Gastroesophageal sphincter (tissue), 4 donors: ENCODE data around the gene NLRP7. TPM values are rescaled to one million over a fixed set of nuclear protein-coding genes. Genes with fewer than 3 reads are reported as not detected.

Experiments
- ATAC-seq: fragments of 150-250 bp; one replicate; pipeline ENCODE4 v1.9.1; 2016; ENCODE audit warnings: mild to moderate bottlenecking, moderate library complexity
- H3K27ac ChIP-seq, 4 donors: fragments of 200-600 bp; sonication (generic) in 3 of 4; 1 replicate in 3 of 4; 2 replicates in 1 of 4; pipeline ENCODE4 v1.5.1; 2016 to 2019
- H3K27me3 ChIP-seq: fragments of 200-600 bp; sonication (generic); one replicate; pipeline ENCODE4 v1.5.1; 2019
- H3K36me3 ChIP-seq, 2 donors: fragments of 200-600 bp; sonication (generic); one replicate each; pipeline ENCODE4 v1.5.1; 2019; ENCODE audit warnings: control low read depth in 1 of 2
- H3K4me1 ChIP-seq, 3 donors: fragments of 200-600 bp; sonication (generic); 1 replicate in 2 of 3; 2 replicates in 1 of 3; pipeline ENCODE4 v1.5.1; 2016 to 2019; ENCODE audit warnings: control low read depth in 2 of 3
- H3K4me3 ChIP-seq, 2 donors: fragments of 200-600 bp; sonication (generic); one replicate each; pipeline ENCODE4 v1.5.1; 2019; ENCODE audit warnings: mild to moderate bottlenecking in 1 of 2, moderate library complexity in 1 of 2
- H3K9me3 ChIP-seq, 3 donors: fragments of 200-600 bp; sonication (generic); one replicate each; pipeline ENCODE4 v1.5.1; 2017 to 2019; ENCODE audit warnings: control low read depth in 2 of 3
- CTCF ChIP-seq, 4 experiments: fragments of 200-600 bp in 2 of 4; fragments of 450-650 bp in 2 of 4; sonication (generic) in 1 of 4; IDR thresholded peaks; one replicate each; pipeline ENCODE4 v1.5.1; 2017 to 2019; ENCODE audit warnings: antibody characterized with exemption in 4 of 4, mild to moderate bottlenecking in 2 of 4, moderate library complexity in 2 of 4
- EP300 ChIP-seq: sonication (generic); formaldehyde crosslinking; IDR thresholded peaks from one replicate; pipeline ENCODE4 v1.6.1; 2017; ENCODE audit warnings: antibody characterized with exemption, mild to moderate bottlenecking
- POLR2A ChIP-seq, 2 donors: fragments of 450-650 bp; IDR thresholded peaks; one replicate each; pipeline ENCODE4 v1.6.1; 2017; ENCODE audit warnings: antibody characterized with exemption in 2 of 2, mild to moderate bottlenecking in 2 of 2, moderate library complexity in 1 of 2
- POLR2AphosphoS5 ChIP-seq: sonication (generic); formaldehyde crosslinking; IDR thresholded peaks from one replicate; pipeline ENCODE4 v1.6.1; 2017; ENCODE audit warnings: antibody characterized with exemption
- WGBS, 2 donors: methylation state at CpG; one replicate each; pipeline ENCODE4 v1.1.5; 2018; ENCODE audit warnings: low coverage in 1 of 2; 5-methylcytosine and 5-hydroxymethylcytosine counted together
- small RNA-seq, 4 donors: library from RNA; depleted of rRNA; stranded (forward); fragments of <200 nt; gene quantifications; one replicate each; pipeline ENCODE3, GENCODE V24; 2016
- total RNA-seq, 4 donors: library from RNA; depleted of rRNA; stranded (reverse); fragments of >200 nt; gene quantifications; one replicate each; pipeline ENCODE4 v1.1.0, GENCODE V29; 2016

Gene NLRP7
- total RNA-seq, 4 donors from 2014 or later: not detected

- TF ChIP-seq POLR2A (IDR thresholded peaks at IDR 0.05): no peak
- TF ChIP-seq CTCF (IDR thresholded peaks at IDR 0.05): no peak
- TF ChIP-seq POLR2AphosphoS5: no peak
- TF ChIP-seq EP300: no peak
- 68 to 75% methylated on average over 8 of the region's 8 CpGs for WGBS, 2 donors
- H3K27ac ChIP-seq: no peak within 1 kb of the TSS
- H3K36me3 ChIP-seq: no peaks in the 10 kb centered on the region
- H3K4me1 ChIP-seq: no peaks in the 10 kb centered on the region
- peaks cover 9% of the 10 kb centered on the region for H3K27me3 ChIP-seq
- no peak for ATAC-seq
- peaks cover 0 to 3% (median 0%) of the 10 kb centered on the region in 3 donors for H3K9me3 ChIP-seq
- no peak within 1 kb of the TSS for H3K4me3 ChIP-seq
These were observed 73.3 kb downstream of the NLRP7 start, which contains the start of gene FCAR for GRCh38 chr19:54873990-54874389. Gene FCAR, plus strand, starts transcription at chr19:54874235. Its CDS starts 55 bp downstream, at chr19:54874290.

Small RNA genes lying within 50 kb of the gene (small RNA-seq; reads per million reads assigned to genes)
- gene AC011476.8: 0 reads per million in 4 donors

Other genes starting within 250 kb of the NLRP7 start
- gene KIR3DL3, start 223.1 kb downstream of the NLRP7 start, total RNA-seq: not detected
- gene KIR2DL3, start 209.0 kb downstream of the NLRP7 start, total RNA-seq: under 1 TPM in 1 of 4 donors, not detected in 3; 0.25 TPM
- gene KIR2DL1, start 177.7 kb downstream of the NLRP7 start, total RNA-seq: not detected
- not detected for gene KIR2DL4, start 143.9 kb downstream of the NLRP7 start, total RNA-seq
- under 1 TPM in 1 of 4 donors, not detected in 3; 0.39 TPM for gene KIR3DL1, start 131.1 kb downstream of the NLRP7 start, total RNA-seq
- not detected for gene KIR2DS4, start 114.9 kb downstream of the NLRP7 start, total RNA-seq
- not detected for gene KIR3DL2, start 97.1 kb downstream of the NLRP7 start, total RNA-seq
- gene FCAR, start 73.3 kb downstream of the NLRP7 start, total RNA-seq: 1 to 10 TPM in 2 of 4 donors, not detected in 2; 2.7 to 4.9 TPM
- not detected for gene NCR1, start 41.4 kb downstream of the NLRP7 start, total RNA-seq
- 1 to 10 TPM in 1 of 4 donors, under 1 TPM in 1, not detected in 2; 0.15 to 1.1 TPM for gene NLRP2, start 18.8 kb upstream of the NLRP7 start, total RNA-seq
- gene GP6, start 90.7 kb upstream of the NLRP7 start, total RNA-seq: not detected
- gene RDH13, start 115.6 kb upstream of the NLRP7 start, total RNA-seq: 10 to 100 TPM in 3 of 4 donors, 1 to 10 TPM in 1; 10.0 to 15.6 (median 13.9) TPM
- 10 to 100 TPM in 1 of 4 donors, 1 to 10 TPM in 3; 2.2 to 10.5 (median 2.5) TPM for gene EPS8L1, start 128.3 kb upstream of the NLRP7 start, total RNA-seq
- gene PPP1R12C, start 170.1 kb upstream of the NLRP7 start, total RNA-seq: 100 to 1,000 TPM; 268 to 479 (median 276) TPM
- 1 to 10 TPM in 1 of 4 donors, not detected in 3; 4.4 TPM for gene TNNT1, start 201.7 kb upstream of the NLRP7 start, total RNA-seq
- not detected for gene TNNI3, start 210.2 kb upstream of the NLRP7 start, total RNA-seq
- gene DNAAF3, start 219.1 kb upstream of the NLRP7 start, total RNA-seq: under 1 TPM in 2 of 4 donors, not detected in 2; 0.42 to 0.52 TPM
- under 1 TPM in 1 of 4 donors, not detected in 3; 0.13 TPM for gene SYT5, start 232.8 kb upstream of the NLRP7 start, total RNA-seq